Umbilical cord (tissue), 2 donors: Measurements from ENCODE around the gene ADAM12. TPM values are rescaled to one million over a fixed set of nuclear protein-coding genes. Genes with fewer than 3 reads are reported as not detected.
A peak's percentile ranks its signal among the peaks of the same experiment; 100 is the strongest.

Experiments
- DNase-seq: peaks from one replicate; pipeline ENCODE4 v3.0.0-alpha.2; 2015; ENCODE audit warnings: low spot score
- total RNA-seq: library from RNA; depleted of rRNA; stranded (reverse); fragments of >200 nt; gene quantifications from one replicate; pipeline ENCODE4 v1.2.3, GENCODE V29; 2014; ENCODE audit warnings: low replicate concordance; ENCODE audit not compliant: insufficient read depth

The ADAM12 gene
- total RNA-seq, 1 donor from 2014 or later: 196 TPM

- peak; percentile 98 for DNase-seq
Observed at GRCh38 chr10:126215746-126216631, 172.3 kb downstream of the ADAM12 start.

- DNase-seq: no peak
Observed at GRCh38 chr10:126214679-126215078, 173.6 kb downstream of the ADAM12 start.

- no peak for DNase-seq
Observed at GRCh38 chr10:126214021-126214420, 174.3 kb downstream of the ADAM12 start.

GRCh38 chr10:126212738-126213137 is 175.5 kb downstream of the ADAM12 start:
- DNase-seq: no peak

- no peak for DNase-seq
Observed at GRCh38 chr10:126210051-126210651, 178.1 kb downstream of the ADAM12 start.

- DNase-seq: no peak
Observed at GRCh38 chr10:126209451-126209850, 178.8 kb downstream of the ADAM12 start.

GRCh38 chr10:126208726-126209302 is 179.5 kb downstream of the ADAM12 start:
- peak; percentile 79 for DNase-seq

GRCh38 chr10:126207851-126208250 is 180.4 kb downstream of the ADAM12 start:
- peak; percentile 90 for DNase-seq

GRCh38 chr10:126207313-126207771 is 180.9 kb downstream of the ADAM12 start:
- no peak for DNase-seq

GRCh38 chr10:126205486-126206205 is 182.6 kb downstream of the ADAM12 start:
- peak; percentile 94 for DNase-seq

GRCh38 chr10:126204320-126204719 is 184.0 kb downstream of the ADAM12 start:
- no peak for DNase-seq

GRCh38 chr10:126203746-126204145 is 184.5 kb downstream of the ADAM12 start:
- no peak for DNase-seq

- no peak for DNase-seq
Observed at GRCh38 chr10:126201603-126202002, 186.7 kb downstream of the ADAM12 start.

- peak; percentile 98 for DNase-seq
Observed at GRCh38 chr10:126199221-126199998, 188.9 kb downstream of the ADAM12 start.

- no peak for DNase-seq
Observed at GRCh38 chr10:126198681-126199080, 189.6 kb downstream of the ADAM12 start.

GRCh38 chr10:126197036-126197543 is 191.2 kb downstream of the ADAM12 start:
- DNase-seq: no peak

GRCh38 chr10:126196281-126196680 is 192.0 kb downstream of the ADAM12 start:
- DNase-seq: no peak

GRCh38 chr10:126191192-126191591 is 197.1 kb downstream of the ADAM12 start:
- no peak for DNase-seq

- DNase-seq: no peak
Observed at GRCh38 chr10:126188679-126189200, 199.5 kb downstream of the ADAM12 start.

GRCh38 chr10:126187399-126187798 is 200.9 kb downstream of the ADAM12 start:
- DNase-seq: no peak

GRCh38 chr10:126186766-126187165 is 201.5 kb downstream of the ADAM12 start:
- no peak for DNase-seq
